Smooth muscle cell of the pulmonary artery (primary cell): ENCODE data around the gene RAI2. TPM values are rescaled to one million over a fixed set of nuclear protein-coding genes. Genes with fewer than 3 reads are reported as not detected.

ENCODE experiments used
- total RNA-seq: library from RNA; depleted of rRNA; stranded (reverse); fragments of >200 nt; gene quantifications from 2 replicates; pipeline ENCODE4 v1.2.3, GENCODE V29; 2014

Gene RAI2
- 0.76 and 2.0 TPM in 2 replicates for total RNA-seq

DNA sequence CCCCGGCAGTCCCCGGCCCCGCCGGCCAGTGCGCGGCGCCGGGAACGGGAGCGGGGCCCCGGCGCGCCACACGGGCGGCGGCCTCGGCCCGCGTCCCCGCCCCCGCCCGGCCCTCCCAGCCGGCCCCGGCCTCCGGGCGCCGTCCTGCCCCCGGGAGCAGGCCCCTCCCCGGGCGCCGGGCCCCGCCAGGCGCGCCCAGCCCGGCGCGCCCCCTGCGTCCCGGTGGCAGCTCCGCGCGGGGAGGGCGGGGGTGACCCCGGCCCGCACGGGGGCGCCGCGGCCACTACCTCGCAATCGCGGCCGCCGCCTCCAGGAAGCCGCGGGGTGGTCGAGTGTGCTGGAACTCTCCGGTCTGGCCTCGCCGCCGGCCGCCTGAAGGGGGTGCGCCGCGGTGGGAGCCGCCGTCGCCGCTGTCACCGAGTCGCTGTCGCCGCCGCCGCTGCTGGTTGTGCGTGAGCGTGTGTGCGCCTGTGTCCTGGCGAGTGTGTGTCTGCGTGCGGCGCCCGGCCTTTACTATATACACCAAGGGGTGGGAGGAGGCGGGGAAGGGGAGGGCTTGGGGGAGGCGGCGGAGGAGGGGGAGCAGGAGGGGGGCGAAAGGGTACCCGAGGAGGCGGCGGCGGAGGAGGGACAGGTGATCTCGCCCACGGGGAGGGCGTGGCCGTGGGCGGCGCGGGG is at the start of gene RAI2:
TSS of gene RAI2 (minus strand) at position 488 of the 678 bp plus-strand sequence. CDS start 59,288 bp downstream, outside the sequence.

Other genes starting within 250 kb of the RAI2 start
- 8.5 TPM in 2 replicates for gene SCML1, start 123.8 kb downstream of the RAI2 start, total RNA-seq